Peyer's patch (tissue), 4 donors: ENCODE measurements around the gene ALG6.

Source experiments
- CTCF ChIP-seq, 6 experiments: fragments of 450-650 bp in 4 of 6; fragments of 200-600 bp in 2 of 6; sonication (generic) in 1 of 6; IDR thresholded peaks; one replicate each; pipeline ENCODE4 v1.5.1; 2017 to 2019; ENCODE audit warnings: antibody characterized with exemption in 6 of 6, mild to moderate bottlenecking in 3 of 6, moderate library complexity in 1 of 6
- POLR2A ChIP-seq, 2 donors: fragments of 450-650 bp; IDR thresholded peaks; one replicate each; pipeline ENCODE4 v1.5.1; 2017; ENCODE audit warnings: antibody characterized with exemption in 2 of 2, mild to moderate bottlenecking in 2 of 2, moderate library complexity in 2 of 2

DNA sequence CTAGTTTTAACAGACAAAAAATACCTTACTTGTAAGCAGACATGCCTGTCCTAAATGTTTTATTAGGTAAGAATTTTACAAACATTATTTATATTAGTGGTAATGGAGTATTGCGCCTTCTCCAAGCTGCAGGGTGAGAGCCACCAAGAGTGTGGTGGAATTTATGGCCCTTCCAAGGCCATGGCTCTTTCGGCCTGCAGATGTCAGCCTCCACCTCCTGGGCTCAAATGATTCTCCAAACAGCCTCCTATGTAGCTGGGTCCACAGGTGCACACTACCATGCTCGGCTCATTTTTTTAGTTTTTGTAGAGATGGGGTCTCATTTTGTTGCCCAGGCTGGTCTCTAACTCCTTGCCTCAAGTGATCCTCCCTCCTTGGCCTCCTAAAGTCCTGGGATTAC is 99.3 kb downstream of the ALG6 start:
- TF ChIP-seq CTCF (IDR thresholded peaks at IDR 0.05) (peak in 3 of 6 experiments; percentile 6 to 27 (median 6)), POLR2A (IDR thresholded peaks at IDR 0.05) (no peak)
